ENCODE data around the gene HOXD12. TPM values are rescaled to one million over a fixed set of nuclear protein-coding genes. Genes with fewer than 3 reads are reported as not detected.

The HOXD12 gene
- total RNA-seq, 1 donor from 2014 or later = not detected

- no peak overlapping the region for H3K27ac ChIP-seq
- H3K9me3 ChIP-seq = no peaks in the 10 kb centered on the region
- intact Hi-C loops (cut with DNase I) = loop anchor here (10.0 kb wide), 1 partner anchor 313 kb away; no protein-coding TSS in a partner anchor
- peaks cover 99% of the 10 kb centered on the region for H3K27me3 ChIP-seq (ENCODE audit: low read depth)
- H3K4me1 ChIP-seq = peaks cover 15% of the 10 kb centered on the region
- no peak overlapping the region for H3K4me3 ChIP-seq
- no peaks in the 10 kb centered on the region for H3K36me3 ChIP-seq
- TF ChIP-seq CTCF (IDR thresholded peaks at IDR 0.05) = no peak
- ATAC-seq = no peak
- no peak for DNase-seq
Measured at GRCh38 chr2:176142281-176142680, 42.7 kb downstream of the HOXD12 start.

- DNase-seq (no peak), ATAC-seq (no peak)
- peaks cover 7% of the 10 kb centered on the region for H3K4me1 ChIP-seq
- H3K27me3 ChIP-seq (ENCODE audit: low read depth) = peaks cover 99% of the 10 kb centered on the region
- TF ChIP-seq CTCF (IDR thresholded peaks at IDR 0.05) = no peak
- intact Hi-C loops (cut with DNase I) = loop anchor here (10.0 kb wide), 1 partner anchor 309 kb away; no protein-coding TSS in a partner anchor
- H3K36me3 ChIP-seq = no peaks in the 10 kb centered on the region
- no peak overlapping the region for H3K4me3 ChIP-seq
- no peak overlapping the region for H3K27ac ChIP-seq
- H3K9me3 ChIP-seq = no peaks in the 10 kb centered on the region
Measured at GRCh38 chr2:176145085-176145969, 45.7 kb downstream of the HOXD12 start.

- Histone ChIP-seq H3K4me3 (no peak overlapping the region), H3K27ac (no peak overlapping the region), H3K9me3 (no peaks in the 10 kb centered on the region), H3K36me3 (no peaks in the 10 kb centered on the region), H3K4me1 (no peaks in the 10 kb centered on the region), H3K27me3 (ENCODE audit: low read depth) (peaks cover 99% of the 10 kb centered on the region)
- no peak for DNase-seq
- intact Hi-C loops (cut with DNase I) = loop anchor here (10.0 kb wide), 1 partner anchor 309 kb away; no protein-coding TSS in a partner anchor
- no peak for TF ChIP-seq CTCF (IDR thresholded peaks at IDR 0.05)
- ATAC-seq = no peak
Measured at GRCh38 chr2:176146101-176146500, 46.5 kb downstream of the HOXD12 start.

GRCh38 chr2:176146645-176147044, 47.0 kb downstream of the HOXD12 start:
- no peak for DNase-seq
- intact Hi-C loops (cut with DNase I) = loop anchor here (10.0 kb wide), 1 partner anchor 308 kb away; no protein-coding TSS in a partner anchor
- TF ChIP-seq CTCF (IDR thresholded peaks at IDR 0.05) = no peak
- H3K27me3 ChIP-seq (ENCODE audit: low read depth) = peaks cover 99% of the 10 kb centered on the region
- no peak overlapping the region for H3K4me3 ChIP-seq
- peaks cover 4% of the 10 kb centered on the region for H3K4me1 ChIP-seq
- no peaks in the 10 kb centered on the region for H3K9me3 ChIP-seq
- ATAC-seq = no peak
- no peak overlapping the region for H3K27ac ChIP-seq
- no peaks in the 10 kb centered on the region for H3K36me3 ChIP-seq

- no peak overlapping the region for H3K27ac ChIP-seq
- no peaks in the 10 kb centered on the region for H3K36me3 ChIP-seq
- DNase-seq (no peak), ATAC-seq (no peak)
- H3K27me3 ChIP-seq (ENCODE audit: low read depth) = peaks cover 99% of the 10 kb centered on the region
- intact Hi-C loops (cut with DNase I) = loop anchor here (10.0 kb wide), 1 partner anchor 307 kb away; no protein-coding TSS in a partner anchor
- TF ChIP-seq CTCF (IDR thresholded peaks at IDR 0.05) = no peak
- no peak overlapping the region for H3K4me3 ChIP-seq
- H3K9me3 ChIP-seq = no peaks in the 10 kb centered on the region
- H3K4me1 ChIP-seq = peaks cover 6% of the 10 kb centered on the region
Measured at GRCh38 chr2:176147210-176147799, 47.7 kb downstream of the HOXD12 start.
